H1 (cell line): Measurements from ENCODE around the gene FGF4. TPM values are rescaled to one million over a fixed set of nuclear protein-coding genes. Genes with fewer than 3 reads are reported as not detected.

ENCODE experiments used
- CTCF ChIA-PET: fragments of 300-600 bp; sonication (Branson Sonifier 250); formaldehyde crosslinking; loops from one replicate; lab custom pipeline; 2021; ENCODE audit not compliant: partially characterized antibody; lab: Charles Lee
- POLR2A ChIA-PET: fragments of 300-600 bp; sonication (Branson Sonifier 250); formaldehyde crosslinking; loops from one replicate; lab custom pipeline; 2021; ENCODE audit warnings: inconsistent platforms; ENCODE audit not compliant: partially characterized antibody; lab: Charles Lee
- DNase-seq, 2 experiments: peaks; one replicate each; pipeline versions ENCODE4 v3.0.0 to v3.0.0-alpha.2; 2010 to 2022; ENCODE audit warnings: low spot score in 2 of 2, low read depth in 1 of 2, mixed read lengths in 1 of 2
- FAIRE-seq: peaks from 2 replicates; lab custom pipeline; 2011; peaks lifted over from hg19 to GRCh38; lab: Jason Lieb, UNC
- H2AFZ ChIP-seq: 2 replicates; pipeline ENCODE4 v1.8.1; 2012; ENCODE audit warnings: low read length, inconsistent platforms
- H2AK5ac ChIP-seq: 2 replicates; pipeline ENCODE4 v1.6.1; 2013; ENCODE audit warnings: low read depth, low read length
- H2BK120ac ChIP-seq: replicated peaks from 2 replicates; pipeline ENCODE3; 2013; ENCODE audit warnings: low read depth, low read length, inconsistent platforms
- H2BK12ac ChIP-seq: 2 replicates; pipeline ENCODE4 v1.6.1; 2013; ENCODE audit warnings: low read depth, low read length
- H2BK15ac ChIP-seq: 2 replicates; pipeline ENCODE4 v1.6.1; 2013; ENCODE audit warnings: low read length
- H2BK20ac ChIP-seq: 2 replicates; pipeline ENCODE4 v1.6.1; 2013; ENCODE audit warnings: low read length
- H2BK5ac ChIP-seq: 2 replicates; pipeline ENCODE4 v1.6.1; 2013; ENCODE audit warnings: low read depth, low read length
- H3K14ac ChIP-seq: 2 replicates; pipeline ENCODE4 v1.6.1; 2013; ENCODE audit warnings: inconsistent platforms; ENCODE audit not compliant: insufficient read length
- H3K18ac ChIP-seq: 2 replicates; pipeline ENCODE4 v1.6.1; 2013; ENCODE audit warnings: low read length; ENCODE audit errors: extremely low read depth
- H3K23ac ChIP-seq: 2 replicates; pipeline ENCODE4 v1.6.1; 2013; ENCODE audit warnings: inconsistent platforms; ENCODE audit not compliant: insufficient read length
- H3K23me2 ChIP-seq: 2 replicates; pipeline ENCODE4 v1.6.1; 2013; ENCODE audit warnings: low read depth, low read length
- H3K27ac ChIP-seq: 2 replicates; pipeline ENCODE4 v1.6.1; 2011; ENCODE audit warnings: low read depth, low read length, inconsistent platforms
- H3K27me3 ChIP-seq, 4 experiments: replicated peaks in 1 of 4; 1 replicate in 1 of 4; 2 replicates in 3 of 4; pipeline versions ENCODE4 v1.6.1 to v1.8.1; 2011 to 2013; ENCODE audit warnings: low read length in 3 of 4, mild to moderate bottlenecking in 3 of 4, inconsistent platforms in 2 of 4, mixed read lengths in 2 of 4, moderate library complexity in 1 of 4; ENCODE audit not compliant: control insufficient read depth in 3 of 4, insufficient read depth in 3 of 4; ENCODE audit errors: extremely low read depth in 1 of 4
- H3K36me3 ChIP-seq, 4 experiments: 2 replicates each; pipeline versions ENCODE4 v1.6.1 to v1.8.1; 2011 to 2013; ENCODE audit warnings: mild to moderate bottlenecking in 4 of 4, low read length in 3 of 4, moderate library complexity in 2 of 4, control low read depth in 1 of 4, inconsistent platforms in 1 of 4; ENCODE audit not compliant: insufficient read depth in 4 of 4, control insufficient read depth in 2 of 4
- H3K4ac ChIP-seq: replicated peaks from 2 replicates; pipeline ENCODE3; 2013; ENCODE audit warnings: low read length, low read depth, mixed read lengths, inconsistent platforms; ENCODE audit not compliant: insufficient read length
- H3K4me1 ChIP-seq, 4 experiments: replicated peaks in 1 of 4; 1 replicate in 1 of 4; 2 replicates in 3 of 4; pipeline versions ENCODE4 v1.6.1 to v1.8.1; 2011 to 2013; ENCODE audit warnings: low read length in 3 of 4, inconsistent platforms in 2 of 4, mixed read lengths in 1 of 4; ENCODE audit not compliant: insufficient read depth in 4 of 4, control insufficient read depth in 3 of 4
- H3K4me2 ChIP-seq, 2 experiments: 2 replicates each; pipeline versions ENCODE4 v1.6.1 to v1.8.1; 2011 to 2013; ENCODE audit warnings: low read depth in 2 of 2, low read length in 2 of 2, control low read depth in 1 of 2, inconsistent platforms in 1 of 2, mild to moderate bottlenecking in 1 of 2; ENCODE audit not compliant: insufficient read depth in 1 of 2
- H3K4me3 ChIP-seq, 4 experiments: fragments of 200-600, 300-600 bp in 1 of 4; sonication (generic), shearing (Covaris generic), sonication (Bioruptor Twin) in 1 of 4; 2 replicates each; pipeline versions ENCODE4 v1.5.1 to v1.8.1; 2011 to 2016; ENCODE audit warnings: low read length in 4 of 4, low read depth in 3 of 4, control low read depth in 2 of 4, inconsistent platforms in 2 of 4, mild to moderate bottlenecking in 2 of 4, mixed read lengths in 1 of 4, moderate library complexity in 1 of 4; ENCODE audit not compliant: insufficient read depth in 2 of 4; ENCODE audit errors: extremely low read depth in 1 of 4
- H3K56ac ChIP-seq: replicated peaks from 2 replicates; pipeline ENCODE3; 2013; ENCODE audit warnings: low read depth, mild to moderate bottlenecking, mixed read lengths, low read length, inconsistent platforms; ENCODE audit not compliant: insufficient read length
- H3K79me1 ChIP-seq: 2 replicates; pipeline ENCODE4 v1.6.1; 2013; ENCODE audit warnings: low read depth, low read length, control low read depth
- H3K79me2 ChIP-seq, 2 experiments: 2 replicates each; pipeline versions ENCODE4 v1.6.1 to v1.8.1; 2012 to 2013; ENCODE audit warnings: low read length in 2 of 2, mild to moderate bottlenecking in 2 of 2, inconsistent platforms in 1 of 2; ENCODE audit not compliant: insufficient read depth in 2 of 2, control insufficient read depth in 1 of 2
- H3K9ac ChIP-seq, 4 experiments: replicated peaks in 1 of 4; 1 replicate in 1 of 4; 2 replicates in 3 of 4; pipeline versions ENCODE4 v1.6.1 to v1.8.1; 2011 to 2013; ENCODE audit warnings: low read depth in 3 of 4, low read length in 3 of 4, control low read depth in 2 of 4, mild to moderate bottlenecking in 2 of 4, moderate library complexity in 2 of 4, inconsistent platforms in 1 of 4; ENCODE audit errors: extremely low read depth in 1 of 4
- H3K9me3 ChIP-seq, 2 experiments: 2 replicates each; pipeline versions ENCODE4 v1.6.1 to v1.8.1; 2012 to 2013; ENCODE audit warnings: mild to moderate bottlenecking in 2 of 2, moderate library complexity in 2 of 2, control low read depth in 1 of 2, inconsistent platforms in 1 of 2, low read depth in 1 of 2, low read length in 1 of 2, mixed read lengths in 1 of 2; ENCODE audit not compliant: insufficient read depth in 2 of 2
- H4K20me1 ChIP-seq, 2 experiments: replicated peaks in 1 of 2; 2 replicates each; pipeline versions ENCODE3 to v1.8.1; 2011 to 2013; ENCODE audit warnings: inconsistent platforms in 2 of 2, low read length in 2 of 2, mild to moderate bottlenecking in 1 of 2; ENCODE audit not compliant: insufficient read depth in 2 of 2, control insufficient read depth in 1 of 2
- H4K5ac ChIP-seq: 2 replicates; pipeline ENCODE4 v1.6.1; 2013; ENCODE audit warnings: low read length, low read depth, mixed read lengths, inconsistent platforms; ENCODE audit not compliant: insufficient read length
- H4K8ac ChIP-seq: 2 replicates; pipeline ENCODE4 v1.8.0; 2013; ENCODE audit warnings: mild to moderate bottlenecking, moderate library complexity, low read length, inconsistent platforms; ENCODE audit not compliant: insufficient read depth; ENCODE audit errors: extremely low read depth
- H4K91ac ChIP-seq: replicated peaks from 2 replicates; pipeline ENCODE3; 2013; ENCODE audit warnings: low read length, mixed read lengths, inconsistent platforms; ENCODE audit not compliant: insufficient read length
- CBX5 ChIP-seq: fragments of 300-800, 300-1000 bp; sonication (generic); IDR thresholded peaks from 2 replicates; pipeline ENCODE4 v1.7.1; 2016; ENCODE audit warnings: antibody characterized with exemption, low read length, low read depth
- POLR2AphosphoS5 ChIP-seq: IDR thresholded peaks from 2 replicates; pipeline ENCODE4 v1.6.1; 2011; ENCODE audit warnings: low read depth, low read length
- RFX5 ChIP-seq: IDR thresholded peaks from 2 replicates; pipeline ENCODE4 v1.6.1; 2011; ENCODE audit warnings: low read depth, low read length, improper control_type of control experiment, borderline replicate concordance
- RXRA ChIP-seq: IDR thresholded peaks from 2 replicates; pipeline ENCODE4 v1.6.1; 2011; ENCODE audit warnings: low read depth, mild to moderate bottlenecking, low read length, moderate library complexity; ENCODE audit not compliant: insufficient read depth
- TCF12 ChIP-seq: IDR thresholded peaks from 2 replicates; pipeline ENCODE4 v1.6.1; 2011; ENCODE audit warnings: low read depth, mild to moderate bottlenecking, low read length
- WGBS, 2 experiments: shearing (Covaris generic) in 1 of 2; methylation state at CpG; one replicate each; pipeline versions ENCODE4 v1.1.6 to v1.1.7; 2013 to 2015; ENCODE audit warnings: low lambda C conversion rate in 2 of 2, mixed read lengths in 2 of 2, inconsistent platforms in 1 of 2, low coverage in 1 of 2, missing lambda C conversion rate in 1 of 2; ENCODE audit not compliant: insufficient replicate concordance in 2 of 2, insufficient coverage in 1 of 2, insufficient read length in 1 of 2; ENCODE audit errors: extremely low coverage in 1 of 2, missing lambda C conversion rate in 1 of 2; 5-methylcytosine and 5-hydroxymethylcytosine counted together
- polyA plus RNA-seq, 7 experiments: library from polyadenylated mRNA; depleted of rRNA in 3 of 7; stranded (reverse) in 5 of 7; unstranded in 2 of 7; fragments of >200 nt in 5 of 7; fragments of 200-250 nt in 2 of 7; gene quantifications; 1 replicate in 5 of 7; 2 replicates in 1 of 7; 4 replicates in 1 of 7; pipeline versions ENCODE4 v1.2.1 to v1.2.3, GENCODE V29; 2011 to 2013; ENCODE audit warnings: missing spikeins in 2 of 7, mixed read lengths in 2 of 7
- total RNA-seq: library from RNA; stranded (reverse); fragmentation: NEBNext Ultra II Directional; extraction: Animal tissue kit (Norgen Biotek cat#: 25700); gene quantifications from 2 replicates; pipeline ENCODE4 v1.2.1, GENCODE V29; 2021
- TF ChIP-seq, protein P1 (sequence below), 3 experiments: IDR thresholded peaks; 1 replicate in 2 of 3; 2 replicates in 1 of 3; pipeline versions ENCODE4 v1.5.1 to v1.6.1; 2011; ENCODE audit warnings: low read length in 3 of 3, mild to moderate bottlenecking in 3 of 3, inconsistent platforms in 2 of 3, low read depth in 1 of 3, moderate library complexity in 1 of 3; ENCODE audit not compliant: insufficient read depth in 1 of 3; ENCODE audit errors: control extremely low read depth in 1 of 3

Gene FGF4
- total and polyA plus RNA-seq, 2 of the 8 experiments (the other 6 are each of a cell fraction or from before 2014, with no cell fraction given): 0.57 to 2.0 TPM

DNA sequence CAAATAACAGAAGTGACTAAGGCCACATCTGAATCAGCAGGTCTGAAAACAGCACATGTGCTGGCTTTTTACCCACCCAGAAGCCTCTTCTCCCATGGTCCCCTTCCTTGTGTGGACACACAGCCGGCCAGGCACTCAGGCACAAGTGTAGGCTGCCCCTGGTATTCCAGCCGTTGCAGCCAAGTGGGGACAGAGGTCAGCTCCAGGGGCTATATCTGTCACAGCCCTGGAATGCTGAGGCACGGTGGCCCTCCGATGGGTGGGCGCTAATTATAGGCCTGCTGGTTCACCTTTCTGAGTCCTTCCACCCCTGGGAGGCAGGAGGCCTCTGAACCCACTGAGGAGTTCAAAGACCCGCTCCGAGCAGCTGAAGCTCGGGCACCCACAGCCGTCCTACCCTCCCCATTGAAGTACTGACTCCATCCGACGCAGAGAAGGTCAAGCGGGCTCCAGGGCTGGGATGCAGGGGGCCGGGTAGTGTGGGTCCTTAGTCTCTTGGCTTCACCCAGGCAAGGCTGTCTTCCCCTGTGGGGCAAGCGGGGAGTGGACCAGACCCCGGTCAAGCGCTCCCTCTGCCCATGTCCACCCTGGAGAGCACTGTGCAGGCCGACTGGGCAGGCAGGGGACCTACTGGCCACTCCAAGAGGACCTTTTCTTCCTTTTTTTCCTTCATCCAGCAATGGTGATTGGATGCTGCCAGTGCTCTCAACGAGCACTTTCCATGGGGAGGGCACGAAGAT, 29.8 kb upstream of the FGF4 start:
- Histone ChIP-seq H2AFZ (no peak overlapping the region), H3K56ac (no peak overlapping the region), H3K36me3 (no peaks in the 10 kb centered on the region), H4K8ac (peak overlapping the region; percentile 18; the same call in 1 of the 2 replicates), H3K4me2 (no peak overlapping the region), H2BK120ac (no peak overlapping the region), H3K9ac (no peak overlapping the region), H3K23ac (no peak overlapping the region), H3K23me2 (peaks cover 12% of the 10 kb centered on the region; the same call in 1 of the 2 replicates), H3K79me1 (no peaks in the 10 kb centered on the region), H3K9me3 (peaks cover under 1 to 2% of the 10 kb centered on the region in 2 experiments; a peak in 3 of 4 replicates), H3K4me3 (no peak overlapping the region), H3K79me2 (no peaks in the 10 kb centered on the region), H4K91ac (peak overlapping the region; percentile 40), H3K27ac (no peak overlapping the region), H2BK20ac (no peak overlapping the region), H2BK12ac (no peak overlapping the region), H3K4me1 (peaks cover 0 to 6% (median 1%) of the 10 kb centered on the region in 4 experiments; a peak in 4 of 7 replicates), H2BK5ac (no peak overlapping the region), H2AK5ac (no peak overlapping the region), H3K4ac (no peak overlapping the region), H3K18ac (no peak overlapping the region; the same call in 1 of the 2 replicates), H3K27me3 (peaks cover 0 to 4% (median 1%) of the 10 kb centered on the region in 4 experiments; a peak in 3 of 7 replicates), H4K5ac (no peak overlapping the region), H3K14ac (no peak overlapping the region), H2BK15ac (no peak overlapping the region), H4K20me1 (peaks cover 0 to 7% of the 10 kb centered on the region in 2 experiments)
- WGBS, 2 experiments: 91% methylated on average over 19 of the region's 19 CpGs; no CpG with 5 or more reads in 1 of the 2 experiments
- ChIA-PET CTCF (interaction anchor here (0.6 to 1.5 kb wide), 4 partner anchors 27 to 1699 kb away, joined by 3 to 4 read pairs (median 3); no protein-coding TSS in a partner anchor), POLR2A (interaction anchor here (0.6 kb wide), 1 partner anchor 101 kb away, joined by 3 read pairs; no protein-coding TSS in a partner anchor)
- DNase-seq (no peak), FAIRE-seq (no peak)
- TF ChIP-seq RFX5 (no peak), TCF12 (no peak), RXRA (no peak), POLR2AphosphoS5 (no peak), CBX5 (no peak)
- TF ChIP-seq, protein P1, sequence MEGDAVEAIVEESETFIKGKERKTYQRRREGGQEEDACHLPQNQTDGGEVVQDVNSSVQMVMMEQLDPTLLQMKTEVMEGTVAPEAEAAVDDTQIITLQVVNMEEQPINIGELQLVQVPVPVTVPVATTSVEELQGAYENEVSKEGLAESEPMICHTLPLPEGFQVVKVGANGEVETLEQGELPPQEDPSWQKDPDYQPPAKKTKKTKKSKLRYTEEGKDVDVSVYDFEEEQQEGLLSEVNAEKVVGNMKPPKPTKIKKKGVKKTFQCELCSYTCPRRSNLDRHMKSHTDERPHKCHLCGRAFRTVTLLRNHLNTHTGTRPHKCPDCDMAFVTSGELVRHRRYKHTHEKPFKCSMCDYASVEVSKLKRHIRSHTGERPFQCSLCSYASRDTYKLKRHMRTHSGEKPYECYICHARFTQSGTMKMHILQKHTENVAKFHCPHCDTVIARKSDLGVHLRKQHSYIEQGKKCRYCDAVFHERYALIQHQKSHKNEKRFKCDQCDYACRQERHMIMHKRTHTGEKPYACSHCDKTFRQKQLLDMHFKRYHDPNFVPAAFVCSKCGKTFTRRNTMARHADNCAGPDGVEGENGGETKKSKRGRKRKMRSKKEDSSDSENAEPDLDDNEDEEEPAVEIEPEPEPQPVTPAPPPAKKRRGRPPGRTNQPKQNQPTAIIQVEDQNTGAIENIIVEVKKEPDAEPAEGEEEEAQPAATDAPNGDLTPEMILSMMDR (IDR thresholded peaks at IDR 0.05; ENCODE audit: control extremely low read depth in 1 of 3, insufficient read depth in 1 of 3, low read depth in 1 of 3, low read length in 3 of 3): no peak
